ENCODE measurements around the gene RXRB. TPM values are rescaled to one million over a fixed set of nuclear protein-coding genes. Genes with fewer than 3 reads are reported as not detected.

The RXRB gene
- total RNA-seq, 2 experiments from 2014 or later = 42.9 to 45.0 TPM

- Histone ChIP-seq H3K27ac (ENCODE audit: low read depth in 1 of 2, low read length in 2 of 2) (no peak overlapping the region), H3K4me1 (ENCODE audit: insufficient read depth, low read length) (peaks cover 24% of the 10 kb centered on the region), H3K9me3 (ENCODE audit: control insufficient read depth in 1 of 2, insufficient read depth in 1 of 2, low read length in 2 of 2) (no peaks in the 10 kb centered on the region), H3K27me3 (ENCODE audit: control insufficient read depth in 1 of 2, insufficient read depth in 2 of 2, low read length in 2 of 2) (no peaks in the 10 kb centered on the region), H3K4me3 (ENCODE audit: low read length) (no peak overlapping the region), H3K36me3 (ENCODE audit: insufficient read depth, low read length) (no peaks in the 10 kb centered on the region)
- ATAC-seq (ENCODE audit: poor library complexity) (peak; percentile 63), DNase-seq (peak in 2 of 14 experiments; percentile 18 to 59)
- ChIA-PET POLR2A (interaction anchor here (0.6 to 2.7 kb wide), 11 partner anchors 9 to 339 kb away, joined by 3 to 18 read pairs (median 5); partner anchors contain the start of genes COL11A2, HSD17B8, RING1 and RPS18), CTCF (interaction anchor here (1.3 to 1.7 kb wide), 3 partner anchors 14 to 35 kb away, joined by 3 to 6 read pairs (median 3); no protein-coding TSS in a partner anchor)
- Mint-ChIP-seq H3K4me1 (ENCODE audit: low read depth) (peaks cover 25% of the 10 kb centered on the region), H3K36me3 (ENCODE audit: low read depth) (peaks cover 16% of the 10 kb centered on the region), H3K9me3 (peaks cover 13% of the 10 kb centered on the region), H3K4me3 (peak overlapping the region; percentile 68), H3K27me3 (peaks cover 20% of the 10 kb centered on the region), H3K27ac (peak overlapping the region; percentile 83)
- TF ChIP-seq, protein P1, sequence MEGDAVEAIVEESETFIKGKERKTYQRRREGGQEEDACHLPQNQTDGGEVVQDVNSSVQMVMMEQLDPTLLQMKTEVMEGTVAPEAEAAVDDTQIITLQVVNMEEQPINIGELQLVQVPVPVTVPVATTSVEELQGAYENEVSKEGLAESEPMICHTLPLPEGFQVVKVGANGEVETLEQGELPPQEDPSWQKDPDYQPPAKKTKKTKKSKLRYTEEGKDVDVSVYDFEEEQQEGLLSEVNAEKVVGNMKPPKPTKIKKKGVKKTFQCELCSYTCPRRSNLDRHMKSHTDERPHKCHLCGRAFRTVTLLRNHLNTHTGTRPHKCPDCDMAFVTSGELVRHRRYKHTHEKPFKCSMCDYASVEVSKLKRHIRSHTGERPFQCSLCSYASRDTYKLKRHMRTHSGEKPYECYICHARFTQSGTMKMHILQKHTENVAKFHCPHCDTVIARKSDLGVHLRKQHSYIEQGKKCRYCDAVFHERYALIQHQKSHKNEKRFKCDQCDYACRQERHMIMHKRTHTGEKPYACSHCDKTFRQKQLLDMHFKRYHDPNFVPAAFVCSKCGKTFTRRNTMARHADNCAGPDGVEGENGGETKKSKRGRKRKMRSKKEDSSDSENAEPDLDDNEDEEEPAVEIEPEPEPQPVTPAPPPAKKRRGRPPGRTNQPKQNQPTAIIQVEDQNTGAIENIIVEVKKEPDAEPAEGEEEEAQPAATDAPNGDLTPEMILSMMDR (IDR thresholded peaks at IDR 0.05) = no peak
- intact Hi-C loops (cut with DNase I, micrococcal nuclease) = no loop called here
Measured at GRCh38 chr6:33183071-33183683, 17.3 kb downstream of the RXRB start.

DNA sequence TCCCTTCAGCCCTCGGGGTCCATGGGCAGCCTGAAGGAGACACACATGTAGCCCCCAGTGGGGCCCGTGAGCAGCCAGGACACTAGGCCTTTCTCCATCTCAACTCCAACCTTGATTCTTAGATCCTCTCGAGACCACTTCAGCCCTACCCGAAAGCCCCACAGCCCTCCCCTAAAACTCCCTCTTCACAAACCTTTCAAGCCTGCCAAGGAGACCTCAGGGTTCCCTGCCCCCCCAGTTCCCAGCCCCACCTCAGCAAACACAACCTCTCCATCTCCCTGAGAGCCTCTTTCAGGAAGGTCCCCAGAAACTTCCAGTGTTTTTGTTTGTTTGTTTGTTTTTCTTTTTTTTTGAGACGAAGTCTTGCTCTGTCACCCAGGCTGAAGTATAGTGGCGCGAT is 19.3 kb downstream of the RXRB start:
- ATAC-seq (ENCODE audit: poor library complexity) (no peak), DNase-seq (no peak)
- H3K9me3 ChIP-seq (ENCODE audit: control insufficient read depth in 1 of 2, insufficient read depth in 1 of 2, low read length in 2 of 2) = no peaks in the 10 kb centered on the region
- peaks cover 16% of the 10 kb centered on the region for H3K36me3 Mint-ChIP-seq (ENCODE audit: low read depth)
- H3K27me3 ChIP-seq (ENCODE audit: control insufficient read depth in 1 of 2, insufficient read depth in 2 of 2, low read length in 2 of 2) = no peaks in the 10 kb centered on the region
- ChIA-PET POLR2A (interaction anchor here (1.7 kb wide), 1 partner anchor 19 kb away, joined by 3 read pairs; no protein-coding TSS in a partner anchor), CTCF (no interaction called here)
- no peak overlapping the region for H3K4me3 Mint-ChIP-seq
- H3K4me1 Mint-ChIP-seq (ENCODE audit: low read depth) = peaks cover 25% of the 10 kb centered on the region
- intact Hi-C loops (cut with DNase I, micrococcal nuclease) = no loop called here
- peaks cover 24% of the 10 kb centered on the region for H3K4me1 ChIP-seq (ENCODE audit: insufficient read depth, low read length)
- no peaks in the 10 kb centered on the region for H3K36me3 ChIP-seq (ENCODE audit: insufficient read depth, low read length)
- TF ChIP-seq, protein P1 (IDR thresholded peaks at IDR 0.05) = no peak
- H3K9me3 Mint-ChIP-seq = peaks cover 13% of the 10 kb centered on the region
- H3K27me3 Mint-ChIP-seq = peaks cover 5% of the 10 kb centered on the region
- no peak overlapping the region for H3K27ac ChIP-seq (ENCODE audit: low read depth in 1 of 2, low read length in 2 of 2)
- H3K4me3 ChIP-seq (ENCODE audit: low read length) = no peak overlapping the region
- no peak overlapping the region for H3K27ac Mint-ChIP-seq

GRCh38 chr6:33178755-33179475 is 21.6 kb downstream of the RXRB start:
- H3K36me3 Mint-ChIP-seq (ENCODE audit: low read depth) = peaks cover 13% of the 10 kb centered on the region
- DNase-seq (no peak), ATAC-seq (ENCODE audit: poor library complexity) (no peak)
- H3K4me3 Mint-ChIP-seq = no peak overlapping the region
- no peak overlapping the region for H3K4me3 ChIP-seq (ENCODE audit: low read length)
- CTCF ChIA-PET = no interaction called here
- POLR2A ChIA-PET = no interaction called here
- intact Hi-C loops (cut with DNase I, micrococcal nuclease) = no loop called here
- no peaks in the 10 kb centered on the region for H3K36me3 ChIP-seq (ENCODE audit: insufficient read depth, low read length)
- no peak overlapping the region for H3K27ac Mint-ChIP-seq
- H3K9me3 ChIP-seq (ENCODE audit: control insufficient read depth in 1 of 2, insufficient read depth in 1 of 2, low read length in 2 of 2) = no peaks in the 10 kb centered on the region
- peaks cover 13% of the 10 kb centered on the region for H3K9me3 Mint-ChIP-seq
- H3K4me1 Mint-ChIP-seq (ENCODE audit: low read depth) = peaks cover 14% of the 10 kb centered on the region
- H3K27ac ChIP-seq (ENCODE audit: low read depth in 1 of 2, low read length in 2 of 2) = no peak overlapping the region
- peaks cover 11% of the 10 kb centered on the region for H3K27me3 Mint-ChIP-seq
- no peaks in the 10 kb centered on the region for H3K27me3 ChIP-seq (ENCODE audit: control insufficient read depth in 1 of 2, insufficient read depth in 2 of 2, low read length in 2 of 2)
- H3K4me1 ChIP-seq (ENCODE audit: insufficient read depth, low read length) = peaks cover 14% of the 10 kb centered on the region
- TF ChIP-seq, protein P1 (IDR thresholded peaks at IDR 0.05) = no peak
